ENCODE results near the gene SYF2. TPM values are rescaled to one million over a fixed set of nuclear protein-coding genes. Genes with fewer than 3 reads are reported as not detected.

Gene SYF2
- total and polyA plus RNA-seq, 2 of the 13 experiments (the other 11 are each of a cell fraction or from before 2014, with no cell fraction given): 17.8 to 34.1 TPM

DNA sequence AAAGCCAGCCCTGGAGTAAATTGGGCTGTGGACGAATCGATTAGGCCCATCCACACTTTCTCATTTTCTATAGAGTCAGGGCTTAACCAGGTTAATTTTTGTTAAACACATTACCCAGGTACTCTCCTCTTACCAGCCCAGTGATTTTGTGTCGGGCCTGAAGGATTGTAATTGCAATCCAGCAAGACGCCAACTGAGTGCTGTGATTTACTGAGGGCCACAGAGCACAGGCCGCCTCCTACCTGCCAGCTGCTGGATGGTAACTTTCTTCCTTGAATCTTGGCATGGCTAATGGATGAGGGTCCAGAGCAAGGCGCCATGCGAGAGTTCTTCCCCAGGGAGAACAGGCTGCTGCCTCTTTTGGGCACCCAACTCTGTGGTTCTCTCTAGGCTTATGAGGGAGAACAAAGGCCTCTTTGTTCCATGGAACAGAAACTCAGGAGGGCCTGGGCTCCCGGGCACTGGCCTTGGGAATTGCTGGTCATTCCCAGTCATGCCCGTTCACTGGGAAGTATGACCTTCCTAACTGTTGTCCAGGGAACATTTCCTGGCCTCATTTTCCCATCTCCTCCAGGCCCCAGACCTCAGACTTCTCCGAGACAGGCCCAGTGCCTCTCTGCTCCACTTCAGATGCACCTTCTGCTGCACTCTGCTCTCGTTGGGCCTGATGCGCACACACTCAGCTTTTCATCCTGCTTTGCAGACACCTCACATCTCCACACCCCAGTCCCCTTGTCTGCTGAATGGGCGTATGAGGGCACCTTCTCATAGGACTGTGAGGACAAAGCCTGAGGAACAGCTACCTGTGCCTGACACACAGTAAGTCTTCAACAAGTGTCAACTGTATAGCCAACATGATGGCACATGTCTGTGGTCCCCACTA, 57.3 kb downstream of the SYF2 start (continued):
- TF ChIP-seq, protein P1, sequence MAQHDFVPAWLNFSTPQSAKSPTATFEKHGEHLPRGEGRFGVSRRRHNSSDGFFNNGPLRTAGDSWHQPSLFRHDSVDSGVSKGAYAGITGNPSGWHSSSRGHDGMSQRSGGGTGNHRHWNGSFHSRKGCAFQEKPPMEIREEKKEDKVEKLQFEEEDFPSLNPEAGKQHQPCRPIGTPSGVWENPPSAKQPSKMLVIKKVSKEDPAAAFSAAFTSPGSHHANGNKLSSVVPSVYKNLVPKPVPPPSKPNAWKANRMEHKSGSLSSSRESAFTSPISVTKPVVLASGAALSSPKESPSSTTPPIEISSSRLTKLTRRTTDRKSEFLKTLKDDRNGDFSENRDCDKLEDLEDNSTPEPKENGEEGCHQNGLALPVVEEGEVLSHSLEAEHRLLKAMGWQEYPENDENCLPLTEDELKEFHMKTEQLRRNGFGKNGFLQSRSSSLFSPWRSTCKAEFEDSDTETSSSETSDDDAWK (CRISPR knock-in tag; IDR thresholded peaks at IDR 0.05): no peak
- no peak for TF ChIP-seq IKZF4 (CRISPR knock-in tag; IDR thresholded peaks at IDR 0.05; ENCODE audit: borderline replicate concordance, low read depth, not compliant biosample characterization)
- TF ChIP-seq MAFG (CRISPR knock-in tag; IDR thresholded peaks at IDR 0.05): no peak
- 0 out of 2 replicates have a peak, but pooled peaks have one; percentile 27 for TF ChIP-seq ZNF564 (CRISPR knock-in tag; IDR thresholded peaks at IDR 0.05)
- TF ChIP-seq KLF6 (CRISPR knock-in tag; IDR thresholded peaks at IDR 0.05): no peak
- peak; percentile 40; the same call in 1 of the 2 replicates for TF ChIP-seq DMAP1 (CRISPR knock-in tag; IDR thresholded peaks at IDR 0.05)
- no peak for TF ChIP-seq RORA (CRISPR knock-in tag; IDR thresholded peaks at IDR 0.05)
- no peak for TF ChIP-seq SNAPC2 (CRISPR knock-in tag; IDR thresholded peaks at IDR 0.05)
- TF ChIP-seq CREM (IDR thresholded peaks at IDR 0.05): no peak
- no peak for TF ChIP-seq CREM (CRISPR knock-in tag; IDR thresholded peaks at IDR 0.05)
- no peak for TF ChIP-seq ZNF546 (CRISPR knock-in tag; conservative IDR thresholded peaks at IDR 0.05)
- TF ChIP-seq BCL6 (CRISPR knock-in tag; IDR thresholded peaks at IDR 0.05): peak; percentile 51; the same call in 1 of the 2 replicates
- no peak for TF ChIP-seq MIER3 (CRISPR knock-in tag; IDR thresholded peaks at IDR 0.05; ENCODE audit: borderline replicate concordance)
- TF ChIP-seq ZBTB1 (CRISPR knock-in tag; IDR thresholded peaks at IDR 0.05; ENCODE audit: borderline replicate concordance): no peak
- TF ChIP-seq ZBTB8A (CRISPR knock-in tag; IDR thresholded peaks at IDR 0.05; ENCODE audit: borderline replicate concordance, low read depth): 0 out of 2 replicates have a peak, but pooled peaks have one; percentile 27
- TF ChIP-seq ZBTB7A (CRISPR knock-in tag; IDR thresholded peaks at IDR 0.05): peak; percentile 34; the same call in 1 of the 2 replicates
- TF ChIP-seq ZNF205 (CRISPR knock-in tag; IDR thresholded peaks at IDR 0.05): no peak
- TF ChIP-seq, protein P2, sequence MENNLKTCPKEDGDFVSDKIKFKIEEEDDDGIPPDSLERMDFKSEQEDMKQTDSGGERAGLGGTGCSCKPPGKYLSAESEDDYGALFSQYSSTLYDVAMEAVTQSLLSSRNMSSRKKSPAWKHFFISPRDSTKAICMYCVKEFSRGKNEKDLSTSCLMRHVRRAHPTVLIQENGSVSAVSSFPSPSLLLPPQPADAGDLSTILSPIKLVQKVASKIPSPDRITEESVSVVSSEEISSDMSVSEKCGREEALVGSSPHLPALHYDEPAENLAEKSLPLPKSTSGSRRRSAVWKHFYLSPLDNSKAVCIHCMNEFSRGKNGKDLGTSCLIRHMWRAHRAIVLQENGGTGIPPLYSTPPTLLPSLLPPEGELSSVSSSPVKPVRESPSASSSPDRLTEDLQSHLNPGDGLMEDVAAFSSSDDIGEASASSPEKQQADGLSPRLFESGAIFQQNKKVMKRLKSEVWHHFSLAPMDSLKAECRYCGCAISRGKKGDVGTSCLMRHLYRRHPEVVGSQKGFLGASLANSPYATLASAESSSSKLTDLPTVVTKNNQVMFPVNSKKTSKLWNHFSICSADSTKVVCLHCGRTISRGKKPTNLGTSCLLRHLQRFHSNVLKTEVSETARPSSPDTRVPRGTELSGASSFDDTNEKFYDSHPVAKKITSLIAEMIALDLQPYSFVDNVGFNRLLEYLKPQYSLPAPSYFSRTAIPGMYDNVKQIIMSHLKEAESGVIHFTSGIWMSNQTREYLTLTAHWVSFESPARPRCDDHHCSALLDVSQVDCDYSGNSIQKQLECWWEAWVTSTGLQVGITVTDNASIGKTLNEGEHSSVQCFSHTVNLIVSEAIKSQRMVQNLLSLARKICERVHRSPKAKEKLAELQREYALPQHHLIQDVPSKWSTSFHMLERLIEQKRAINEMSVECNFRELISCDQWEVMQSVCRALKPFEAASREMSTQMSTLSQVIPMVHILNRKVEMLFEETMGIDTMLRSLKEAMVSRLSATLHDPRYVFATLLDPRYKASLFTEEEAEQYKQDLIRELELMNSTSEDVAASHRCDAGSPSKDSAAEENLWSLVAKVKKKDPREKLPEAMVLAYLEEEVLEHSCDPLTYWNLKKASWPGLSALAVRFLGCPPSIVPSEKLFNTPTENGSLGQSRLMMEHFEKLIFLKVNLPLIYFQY (CRISPR knock-in tag; IDR thresholded peaks at IDR 0.05; ENCODE audit: borderline replicate concordance): peak; percentile 31; the same call in 1 of the 2 replicates
- 0 out of 2 replicates have a peak, but pooled peaks have one; percentile 55 for TF ChIP-seq SMYD3 (CRISPR knock-in tag; IDR thresholded peaks at IDR 0.05)
- TF ChIP-seq, protein P3, sequence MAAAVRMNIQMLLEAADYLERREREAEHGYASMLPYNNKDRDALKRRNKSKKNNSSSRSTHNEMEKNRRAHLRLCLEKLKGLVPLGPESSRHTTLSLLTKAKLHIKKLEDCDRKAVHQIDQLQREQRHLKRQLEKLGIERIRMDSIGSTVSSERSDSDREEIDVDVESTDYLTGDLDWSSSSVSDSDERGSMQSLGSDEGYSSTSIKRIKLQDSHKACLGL (CRISPR knock-in tag; IDR thresholded peaks at IDR 0.05): no peak
- TF ChIP-seq BRCA1 (CRISPR knock-in tag; IDR thresholded peaks at IDR 0.05): 0 out of 2 replicates have a peak, but pooled peaks have one; percentile 4
- no peak for TF ChIP-seq YEATS2 (CRISPR knock-in tag; IDR thresholded peaks at IDR 0.05; ENCODE audit: borderline replicate concordance)
- no peak for TF ChIP-seq ZIK1 (CRISPR knock-in tag; IDR thresholded peaks at IDR 0.05; ENCODE audit: borderline replicate concordance, low read depth)

All from HepG2 (cell line).